NT2/D1 (cell line): ENCODE measurements around the gene TRIM71.

Experiments used
- SUZ12 ChIP-seq: IDR thresholded peaks from 2 replicates; pipeline ENCODE4 v1.6.1; 2011; ENCODE audit not compliant: insufficient read length, insufficient read depth; ENCODE audit errors: extremely low read depth
- YY1 ChIP-seq: IDR thresholded peaks from 2 replicates; pipeline ENCODE4 v1.6.1; 2011; ENCODE audit not compliant: insufficient read length, insufficient read depth

GRCh38 chr3:32881624-32882023 is 63.8 kb downstream of the TRIM71 start:
- TF ChIP-seq YY1 (no peak), SUZ12 (no peak)
